Heart left ventricle (tissue), 13 donors: ENCODE measurements around the gene PRDM16.

Source experiments
- CTCF ChIP-seq, 12 donors: fragments of 200-600 bp; sonication (generic) in 4 of 12; IDR thresholded peaks; one replicate each; pipeline versions ENCODE4 v1.5.0 to v1.8.0; 2018 to 2022; ENCODE audit warnings: antibody characterized with exemption in 12 of 12, mild to moderate bottlenecking in 5 of 12
- POLR2A ChIP-seq, 2 donors: fragments of 450-650 bp; IDR thresholded peaks; one replicate each; pipeline ENCODE4 v1.6.1; 2017; ENCODE audit warnings: antibody characterized with exemption in 2 of 2, mild to moderate bottlenecking in 2 of 2, moderate library complexity in 2 of 2
- donor health status: ischemic (EF 13 %, LVEDD 7.1; RV severe dilation, severe dysfunction).
- donor health status: DM: no; HTN: yes; CAD: no.
- donor health status: DM: no; HTN: no; CAD: no.
- donor health status: ischemic (EF 25% LVEDD 6.9; RV normal size, moderate dysfunction).
- donor health status: ischemic (EF 25% LVEDD 5.7; RV mildly dilated, moderate dysfunction).
- donor health status: ischemic (EF 35%, LVEDD 5.7; RV mildly dilated, moderate dysfunction).
- donor health status: nonischemic (EF 11% LVEDD 7.7; RV severe dilation, severe dysfunction).
- donor health status: DM: yes; HTN: yes; CAD: no.
- donor health status: PGD.
- donor health status: ischemic (EF 29% LVEDD 5.4; RV normal size, mild dysfunction).
- donor health status: nonischemic (EF 23%, LVEDD 6.1; RV moderate dilation, normal function).

GRCh38 chr1:3339856-3340255, 270.9 kb downstream of the PRDM16 start:
- no peak for TF ChIP-seq CTCF (IDR thresholded peaks at IDR 0.05)
- no peak for TF ChIP-seq POLR2A (IDR thresholded peaks at IDR 0.05)
